IMR-90 (cell line): ENCODE data around the gene SWAP70. TPM values are rescaled to one million over a fixed set of nuclear protein-coding genes. Genes with fewer than 3 reads are reported as not detected.

Source experiments
- ATAC-seq: fragments of 200-7000 bp; cut with Tn5 transposase; 2 replicates; pipeline ENCODE4 v1.9.1; 2020; ENCODE audit warnings: low read depth, mild to moderate bottlenecking, moderate library complexity
- BruUV-seq: library from RNA; stranded (reverse); fragments of 400-500 nt; replicated peaks from 2 replicates; lab custom pipeline; 2021; lab: Mats Ljungman, UMichigan
- CTCF ChIA-PET: fragments of 300-600 bp; formaldehyde crosslinking; extraction: SDS; loops from one replicate; lab custom pipeline; 2021; ENCODE audit warnings: antibody characterized with exemption; lab: Yijun Ruan, JAX
- POLR2A ChIA-PET: fragments of 300-600 bp; sonication (Branson Sonifier 250); formaldehyde crosslinking; loops from one replicate; lab custom pipeline; 2022; ENCODE audit warnings: antibody characterized with exemption; ENCODE audit not compliant: unreplicated experiment; lab: Charles Lee
- DNase-seq: peaks from one replicate; pipeline ENCODE4 v3.0.0; 2013
- H2AFZ ChIP-seq: replicated peaks from 2 replicates; pipeline ENCODE3; 2013; ENCODE audit warnings: low read length, mild to moderate bottlenecking; ENCODE audit not compliant: poor library complexity
- H2AK5ac ChIP-seq: 2 replicates; pipeline ENCODE4 v1.6.1; 2013; ENCODE audit warnings: low read depth, low read length, inconsistent platforms
- H2AK9ac ChIP-seq: replicated peaks from 2 replicates; pipeline ENCODE3; 2013; ENCODE audit warnings: mild to moderate bottlenecking, low read depth, low read length, moderate library complexity; ENCODE audit not compliant: poor library complexity
- H2BK120ac ChIP-seq: 2 replicates; pipeline ENCODE4 v1.6.1; 2013; ENCODE audit warnings: low read depth, low read length, inconsistent platforms
- H2BK15ac ChIP-seq: 3 replicates; pipeline ENCODE4 v1.6.1; 2013; ENCODE audit warnings: low read depth, low read length, inconsistent platforms
- H2BK20ac ChIP-seq: 2 replicates; pipeline ENCODE4 v1.6.1; 2013; ENCODE audit warnings: low read depth, mild to moderate bottlenecking, inconsistent platforms, low read length, moderate library complexity
- H2BK5ac ChIP-seq: 2 replicates; pipeline ENCODE4 v1.6.1; 2013; ENCODE audit warnings: mild to moderate bottlenecking, low read depth, low read length, inconsistent platforms; ENCODE audit not compliant: poor library complexity, severe bottlenecking
- H3K14ac ChIP-seq: replicated peaks from 2 replicates; pipeline ENCODE4 v1.6.1; 2013; ENCODE audit warnings: low read depth, low read length, inconsistent platforms
- H3K18ac ChIP-seq: 2 replicates; pipeline ENCODE4 v1.6.1; 2013; ENCODE audit warnings: low read depth, low read length, control low read depth
- H3K23ac ChIP-seq: 2 replicates; pipeline ENCODE4 v1.6.1; 2013; ENCODE audit warnings: low read depth, low read length, inconsistent platforms
- H3K27ac ChIP-seq: 2 replicates; pipeline ENCODE4 v1.5.1; 2013; ENCODE audit warnings: mild to moderate bottlenecking, control low read depth, low read length; ENCODE audit not compliant: insufficient read depth
- H3K27me3 ChIP-seq: 2 replicates; pipeline ENCODE4 v1.6.1; 2013; ENCODE audit warnings: low read length; ENCODE audit not compliant: control insufficient read depth, insufficient read depth
- H3K36me3 ChIP-seq: 2 replicates; pipeline ENCODE4 v1.6.1; 2013; ENCODE audit warnings: low read length, mixed read lengths; ENCODE audit not compliant: control insufficient read depth, insufficient read depth
- H3K4ac ChIP-seq: 2 replicates; pipeline ENCODE4 v1.6.1; 2013; ENCODE audit warnings: low read depth, low read length, inconsistent platforms
- H3K4me1 ChIP-seq: 2 replicates; pipeline ENCODE4 v1.6.1; 2013; ENCODE audit warnings: low read length, mixed read lengths; ENCODE audit not compliant: control insufficient read depth, insufficient read depth
- H3K4me2 ChIP-seq: 2 replicates; pipeline ENCODE4 v1.6.1; 2013; ENCODE audit warnings: low read depth, mild to moderate bottlenecking, control low read depth, low read length, moderate library complexity
- H3K4me3 ChIP-seq: 2 replicates; pipeline ENCODE4 v1.5.1; 2013; ENCODE audit warnings: low read depth, mild to moderate bottlenecking, control low read depth, low read length, moderate library complexity; ENCODE audit not compliant: insufficient read depth
- H3K56ac ChIP-seq: 2 replicates; pipeline ENCODE4 v1.6.1; 2013; ENCODE audit warnings: low read length, inconsistent platforms; ENCODE audit not compliant: insufficient read depth; ENCODE audit errors: extremely low read depth
- H3K79me1 ChIP-seq, 2 experiments: 2 replicates each; pipeline ENCODE4 v1.6.1; 2013; ENCODE audit warnings: low read length in 2 of 2, inconsistent platforms in 1 of 2, low read depth in 1 of 2
- H3K9ac ChIP-seq: 2 replicates; pipeline ENCODE4 v1.6.1; 2013; ENCODE audit warnings: low read depth, low read length, control low read depth
- H3K9me1 ChIP-seq: 2 replicates; pipeline ENCODE4 v1.6.1; 2013; ENCODE audit warnings: low read length, inconsistent platforms; ENCODE audit not compliant: insufficient read depth
- H3K9me3 ChIP-seq: 2 replicates; pipeline ENCODE4 v1.6.1; 2013; ENCODE audit warnings: low read length; ENCODE audit not compliant: control insufficient read depth, insufficient read depth
- H4K20me1 ChIP-seq: 2 replicates; pipeline ENCODE4 v1.6.1; 2013; ENCODE audit warnings: low read length, inconsistent platforms; ENCODE audit not compliant: insufficient read depth
- H4K5ac ChIP-seq: 2 replicates; pipeline ENCODE4 v1.6.1; 2013; ENCODE audit warnings: mild to moderate bottlenecking, low read depth, low read length, control low read depth
- H4K8ac ChIP-seq, 2 experiments: 2 replicates each; pipeline ENCODE4 v1.6.1; 2013; ENCODE audit warnings: low read depth in 2 of 2, low read length in 2 of 2, control low read depth in 1 of 2, inconsistent platforms in 1 of 2
- H4K91ac ChIP-seq: 2 replicates; pipeline ENCODE4 v1.6.1; 2013; ENCODE audit warnings: low read depth, low read length, inconsistent platforms; ENCODE audit not compliant: insufficient read depth
- CEBPB ChIP-seq: IDR thresholded peaks from 2 replicates; pipeline ENCODE4 v1.6.1; 2012; ENCODE audit warnings: low read depth, low read length, improper control_type of control experiment
- FOS ChIP-seq: fragments of 150-350 bp; IDR thresholded peaks from 2 replicates; pipeline ENCODE4 v1.6.1; 2016; ENCODE audit warnings: low read depth, low read length
- MAFK ChIP-seq: IDR thresholded peaks from 2 replicates; pipeline ENCODE4 v1.6.1; 2012; ENCODE audit warnings: low read depth, low read length, improper control_type of control experiment
- MAZ ChIP-seq: IDR thresholded peaks from 2 replicates; pipeline ENCODE4 v1.6.1; 2012; ENCODE audit warnings: low read depth, mild to moderate bottlenecking, low read length, improper control_type of control experiment, moderate library complexity, borderline replicate concordance
- POLR2A ChIP-seq: IDR thresholded peaks from 2 replicates; pipeline ENCODE4 v1.6.1; 2012; ENCODE audit warnings: mild to moderate bottlenecking, low read depth, low read length
- WGBS, 2 experiments: methylation state at CpG; one replicate each; pipeline versions ENCODE4 v1.1.5 to v1.1.7; 2013; ENCODE audit warnings: missing lambda C conversion rate in 2 of 2; ENCODE audit not compliant: insufficient read length in 1 of 2; ENCODE audit errors: extremely low coverage in 2 of 2; 5-methylcytosine and 5-hydroxymethylcytosine counted together
- dilution Hi-C: fragments of 300-500 bp; cut with HindIII; formaldehyde crosslinking; loops from one replicate; pipeline ENCODE4 v1.14.3; 2018; ENCODE audit warnings: low sequenced_read_pairs; ENCODE audit not compliant: unreplicated experiment
- in situ Hi-C: fragments of 300-500 bp; cut with MboI; formaldehyde crosslinking; loops from 3 replicates; pipeline ENCODE4 v1.14.3; 2019; ENCODE audit warnings: low sequenced_read_pairs, inconsistent platforms, mixed read lengths
- intact Hi-C: fragments of 100-400 bp; cut with micrococcal nuclease; formaldehyde crosslinking; loops from 2 replicates; pipeline ENCODE4 v1.10.0; 2022
- polyA plus RNA-seq, 3 experiments: library from polyadenylated mRNA; depleted of rRNA; stranded (reverse); fragments of >200 nt; gene quantifications; 2 replicates each; pipeline ENCODE4 v1.2.3, GENCODE V29; 2012; ENCODE audit warnings: low replicate concordance in 1 of 3
- total RNA-seq: library from RNA; depleted of rRNA; stranded (reverse); fragments of >200 nt; gene quantifications from 2 replicates; pipeline ENCODE4 v1.2.3, GENCODE V29; 2012
- TF ChIP-seq, protein P1 (sequence below): fragments of 150-350 bp; IDR thresholded peaks from 2 replicates; pipeline ENCODE4 v1.6.1; 2016; ENCODE audit warnings: low read depth, mild to moderate bottlenecking, low read length, moderate library complexity, borderline replicate concordance

SWAP70 gene
- total and polyA plus RNA-seq, 2 of the 4 experiments (the other 2 are of a cell fraction): 15.5 to 19.9 TPM

GRCh38 chr11:9787260-9787659 is 123.4 kb downstream of the SWAP70 start (continued):
- TF ChIP-seq CEBPB: no peak

DNA sequence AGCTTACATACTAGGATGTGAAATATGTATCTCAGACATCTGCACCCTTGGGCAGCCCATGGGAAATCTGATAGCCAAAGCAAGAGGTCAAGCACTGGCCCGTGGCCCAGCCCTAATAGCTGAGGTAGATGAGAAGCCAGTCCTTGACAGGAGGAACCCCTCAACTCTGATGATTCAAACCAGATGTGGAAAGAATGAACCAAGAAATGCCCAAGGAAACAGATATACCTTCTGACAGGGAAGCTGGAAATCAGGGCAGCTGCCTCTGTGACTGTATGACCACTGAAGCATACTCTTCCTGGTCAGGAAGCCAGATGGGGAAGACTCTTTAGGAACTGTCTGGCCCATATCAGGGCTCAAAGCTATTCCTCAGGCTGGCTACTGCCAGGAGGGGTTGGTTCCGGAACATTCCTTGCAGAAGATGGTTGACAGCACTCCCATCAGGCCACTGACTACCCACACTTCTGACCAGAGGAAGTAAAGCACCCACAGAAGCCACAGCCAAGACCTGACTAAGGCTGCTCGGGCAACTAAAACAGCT is 124.2 kb downstream of the SWAP70 start:
- Histone ChIP-seq H3K18ac (peak overlapping the region; percentile 1; the same call in 1 of the 2 replicates), H2AFZ (peak overlapping the region; percentile 65), H4K20me1 (no peaks in the 10 kb centered on the region), H3K9ac (no peak overlapping the region), H2AK9ac (peak overlapping the region; percentile 28), H3K27me3 (no peaks in the 10 kb centered on the region), H4K8ac (peak overlapping the region; percentile 3 to 86; a peak in 3 of 4 replicates), H3K56ac (0 out of 2 replicates have a peak overlapping the region, but pooled peaks have one; percentile 30), H3K4me3 (no peak overlapping the region), H2BK20ac (peak overlapping the region; percentile 79), H2BK5ac (peak overlapping the region; percentile 75), H3K9me3 (no peaks in the 10 kb centered on the region), H2BK15ac (peak overlapping the region; percentile 54; the same call in 1 of the 3 replicates), H3K36me3 (peaks cover 31% of the 10 kb centered on the region), H3K27ac (peak overlapping the region; percentile 69), H4K91ac (peak overlapping the region; percentile 80), H3K14ac (peak overlapping the region; percentile 89), H3K4me2 (no peak overlapping the region), H3K79me1 (peaks cover 14 to 34% of the 10 kb centered on the region in 2 experiments), H3K4ac (peak overlapping the region; percentile 95), H3K9me1 (peaks cover 28% of the 10 kb centered on the region), H2BK120ac (peak overlapping the region; percentile 83), H3K4me1 (peaks cover 19% of the 10 kb centered on the region), H4K5ac (peak overlapping the region; percentile 3), H3K23ac (peak overlapping the region; percentile 80; the same call in 1 of the 2 replicates), H2AK5ac (peak overlapping the region; percentile 88)
- in situ Hi-C loops (no loop called here), dilution Hi-C loops (no loop called here), intact Hi-C loops (no loop called here)
- ChIA-PET POLR2A (interaction anchor here (0.5 to 1.0 kb wide), 3 partner anchors 13 to 175 kb away, joined by 3 to 4 read pairs (median 3); no protein-coding TSS in a partner anchor), CTCF (interaction anchor here (0.9 kb wide), 1 partner anchor 14 kb away, joined by 3 read pairs; no protein-coding TSS in a partner anchor)
- no peak for TF ChIP-seq MAFK
- TF ChIP-seq, protein P1, sequence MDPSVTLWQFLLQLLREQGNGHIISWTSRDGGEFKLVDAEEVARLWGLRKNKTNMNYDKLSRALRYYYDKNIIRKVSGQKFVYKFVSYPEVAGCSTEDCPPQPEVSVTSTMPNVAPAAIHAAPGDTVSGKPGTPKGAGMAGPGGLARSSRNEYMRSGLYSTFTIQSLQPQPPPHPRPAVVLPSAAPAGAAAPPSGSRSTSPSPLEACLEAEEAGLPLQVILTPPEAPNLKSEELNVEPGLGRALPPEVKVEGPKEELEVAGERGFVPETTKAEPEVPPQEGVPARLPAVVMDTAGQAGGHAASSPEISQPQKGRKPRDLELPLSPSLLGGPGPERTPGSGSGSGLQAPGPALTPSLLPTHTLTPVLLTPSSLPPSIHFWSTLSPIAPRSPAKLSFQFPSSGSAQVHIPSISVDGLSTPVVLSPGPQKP: no peak
- no peak for TF ChIP-seq POLR2A
- no peak for TF ChIP-seq MAZ
- no peak for TF ChIP-seq FOS
- peak; percentile 80 for ATAC-seq
- DNase-seq: peak; percentile 95
- 60% methylated on average over 1 of the region's 3 CpGs; no CpG with 5 or more reads in 1 of the 2 experiments for WGBS, 2 experiments
- no TSS peak for BruUV-seq
